ENCODE results near the gene WDR75. TPM values are rescaled to one million over a fixed set of nuclear protein-coding genes. Genes with fewer than 3 reads are reported as not detected.

WDR75 gene
- polyA plus RNA-seq, 3 donors = 3.9 to 20.7 (median 5.8) TPM

- TF ChIP-seq, protein P1, sequence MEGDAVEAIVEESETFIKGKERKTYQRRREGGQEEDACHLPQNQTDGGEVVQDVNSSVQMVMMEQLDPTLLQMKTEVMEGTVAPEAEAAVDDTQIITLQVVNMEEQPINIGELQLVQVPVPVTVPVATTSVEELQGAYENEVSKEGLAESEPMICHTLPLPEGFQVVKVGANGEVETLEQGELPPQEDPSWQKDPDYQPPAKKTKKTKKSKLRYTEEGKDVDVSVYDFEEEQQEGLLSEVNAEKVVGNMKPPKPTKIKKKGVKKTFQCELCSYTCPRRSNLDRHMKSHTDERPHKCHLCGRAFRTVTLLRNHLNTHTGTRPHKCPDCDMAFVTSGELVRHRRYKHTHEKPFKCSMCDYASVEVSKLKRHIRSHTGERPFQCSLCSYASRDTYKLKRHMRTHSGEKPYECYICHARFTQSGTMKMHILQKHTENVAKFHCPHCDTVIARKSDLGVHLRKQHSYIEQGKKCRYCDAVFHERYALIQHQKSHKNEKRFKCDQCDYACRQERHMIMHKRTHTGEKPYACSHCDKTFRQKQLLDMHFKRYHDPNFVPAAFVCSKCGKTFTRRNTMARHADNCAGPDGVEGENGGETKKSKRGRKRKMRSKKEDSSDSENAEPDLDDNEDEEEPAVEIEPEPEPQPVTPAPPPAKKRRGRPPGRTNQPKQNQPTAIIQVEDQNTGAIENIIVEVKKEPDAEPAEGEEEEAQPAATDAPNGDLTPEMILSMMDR (IDR thresholded peaks at IDR 0.05) = no peak
- Histone ChIP-seq H3K79me2 (ENCODE audit: insufficient read depth, low read length) (no peaks in the 10 kb centered on the region), H3K36me3 (replicated peaks in 1 of 2; ENCODE audit: control insufficient read depth in 1 of 2, insufficient read depth in 2 of 2, low read length in 2 of 2) (no peaks in the 10 kb centered on the region), H3K4me2 (replicated peaks; ENCODE audit: extremely low read depth, low read length, poor library complexity, severe bottlenecking) (no peak overlapping the region), H3K9me3 (replicated peaks in 1 of 2; ENCODE audit: control insufficient read depth in 1 of 2, insufficient read depth in 1 of 2, low read length in 2 of 2) (peaks cover 0 to 4% of the 10 kb centered on the region in 2 donors), H3K4me3 (replicated peaks in 1 of 3; ENCODE audit: low read depth in 2 of 3, low read length in 3 of 3) (no peak overlapping the region), H3K9ac (ENCODE audit: insufficient read depth, low read length, poor library complexity, severe bottlenecking) (no peak overlapping the region), H4K20me1 (ENCODE audit: insufficient read depth, low read length) (no peaks in the 10 kb centered on the region), H3K4me1 (ENCODE audit: control insufficient read depth in 1 of 2, insufficient read depth in 2 of 2, low read length in 2 of 2) (peaks cover 30 to 36% of the 10 kb centered on the region in 2 donors), H3K27ac (ENCODE audit: low read depth in 1 of 2, low read length in 2 of 2) (peak overlapping the region in 1 of 2 donors; percentile 56), H3K27me3 (ENCODE audit: control insufficient read depth in 2 of 2, insufficient read depth in 2 of 2, low read length in 2 of 2) (no peaks in the 10 kb centered on the region), H2AFZ (ENCODE audit: insufficient read depth, low read depth, low read length, poor library complexity, severe bottlenecking) (peak overlapping the region; percentile 62)
- intact Hi-C loops (cut with micrococcal nuclease) = no loop called here
- Mint-ChIP-seq H3K9me3 (peaks cover 1 to 10% (median 4%) of the 10 kb centered on the region in 7 donors), H3K27me3 (ENCODE audit: low read depth in 3 of 3) (peaks cover 0 to 2% (median 0%) of the 10 kb centered on the region in 3 donors), H3K4me3 (no peak overlapping the region), H3K4me1 (peaks cover 32% of the 10 kb centered on the region), H3K36me3 (no peaks in the 10 kb centered on the region), H3K27ac (peak overlapping the region in 3 of 7 donors; percentile 32 to 74 (median 74))
- no peak for DNase-seq
- 100% methylated on average over 1 of the region's 2 CpGs for WGBS (ENCODE audit: insufficient coverage)
These were observed 64.2 kb downstream of the WDR75 start for GRCh38 chr2:189505492-189505891.

DNA sequence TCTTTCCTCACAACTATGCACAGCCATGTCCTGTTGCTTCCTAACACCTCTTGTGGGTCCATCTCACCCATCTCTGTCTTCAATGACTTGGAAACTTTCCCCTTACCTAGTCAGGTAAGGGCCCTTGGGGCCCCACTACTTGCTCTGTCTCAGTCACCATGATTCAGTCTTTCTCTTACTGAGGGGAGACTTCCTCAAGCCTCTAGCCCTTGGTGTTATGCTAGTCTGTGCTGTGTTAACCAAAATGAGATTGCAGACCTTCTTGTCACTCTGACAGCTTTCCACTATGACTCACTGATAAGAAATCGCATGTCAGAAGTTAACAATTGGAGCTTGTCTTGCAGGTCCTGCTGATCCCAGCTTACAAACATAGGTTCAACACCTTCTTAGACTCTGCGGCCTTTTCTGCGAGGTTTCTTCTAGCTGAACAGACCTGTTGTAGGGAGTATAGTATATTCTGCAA, 65.3 kb downstream of the WDR75 start:
- Mint-ChIP-seq H3K9me3 (peaks cover 1 to 10% (median 7%) of the 10 kb centered on the region in 7 donors), H3K4me3 (peak overlapping the region in 1 of 2 donors; percentile 12), H3K36me3 (no peaks in the 10 kb centered on the region), H3K27me3 (ENCODE audit: low read depth in 3 of 3) (peaks cover 0 to 2% (median 0%) of the 10 kb centered on the region in 3 donors), H3K4me1 (peaks cover 22% of the 10 kb centered on the region), H3K27ac (peak overlapping the region in 6 of 7 donors; percentile 41 to 91 (median 76))
- Histone ChIP-seq H3K4me1 (ENCODE audit: control insufficient read depth in 1 of 2, insufficient read depth in 2 of 2, low read length in 2 of 2) (peaks cover 20 to 25% of the 10 kb centered on the region in 2 donors), H3K27ac (ENCODE audit: low read depth in 1 of 2, low read length in 2 of 2) (peak overlapping the region in 1 of 2 donors; percentile 29), H3K4me2 (replicated peaks; ENCODE audit: extremely low read depth, low read length, poor library complexity, severe bottlenecking) (no peak overlapping the region), H3K9ac (ENCODE audit: insufficient read depth, low read length, poor library complexity, severe bottlenecking) (no peak overlapping the region), H3K36me3 (replicated peaks in 1 of 2; ENCODE audit: control insufficient read depth in 1 of 2, insufficient read depth in 2 of 2, low read length in 2 of 2) (no peaks in the 10 kb centered on the region), H3K79me2 (ENCODE audit: insufficient read depth, low read length) (no peaks in the 10 kb centered on the region), H4K20me1 (ENCODE audit: insufficient read depth, low read length) (no peaks in the 10 kb centered on the region), H3K4me3 (replicated peaks in 1 of 3; ENCODE audit: low read depth in 2 of 3, low read length in 3 of 3) (no peak overlapping the region), H2AFZ (ENCODE audit: insufficient read depth, low read depth, low read length, poor library complexity, severe bottlenecking) (peak overlapping the region; percentile 71), H3K9me3 (replicated peaks in 1 of 2; ENCODE audit: control insufficient read depth in 1 of 2, insufficient read depth in 1 of 2, low read length in 2 of 2) (peaks cover 0 to 4% of the 10 kb centered on the region in 2 donors), H3K27me3 (ENCODE audit: control insufficient read depth in 2 of 2, insufficient read depth in 2 of 2, low read length in 2 of 2) (no peaks in the 10 kb centered on the region)
- 20% methylated on average over 1 of the region's 3 CpGs for WGBS (ENCODE audit: insufficient coverage)
- DNase-seq = peak; percentile 10 to 23 (median 19)
- intact Hi-C loops (cut with micrococcal nuclease) = no loop called here
- TF ChIP-seq, protein P1 (IDR thresholded peaks at IDR 0.05) = no peak

Measured in CD14-positive monocyte (primary cell).